ENCODE results near the gene UNC13C. TPM values are rescaled to one million over a fixed set of nuclear protein-coding genes. Genes with fewer than 3 reads are reported as not detected.

Gene UNC13C
- total and polyA plus RNA-seq, 2 of the 13 experiments (the other 11 are each of a cell fraction or from before 2014, with no cell fraction given): 0.04 TPM; not detected in 1

DNA sequence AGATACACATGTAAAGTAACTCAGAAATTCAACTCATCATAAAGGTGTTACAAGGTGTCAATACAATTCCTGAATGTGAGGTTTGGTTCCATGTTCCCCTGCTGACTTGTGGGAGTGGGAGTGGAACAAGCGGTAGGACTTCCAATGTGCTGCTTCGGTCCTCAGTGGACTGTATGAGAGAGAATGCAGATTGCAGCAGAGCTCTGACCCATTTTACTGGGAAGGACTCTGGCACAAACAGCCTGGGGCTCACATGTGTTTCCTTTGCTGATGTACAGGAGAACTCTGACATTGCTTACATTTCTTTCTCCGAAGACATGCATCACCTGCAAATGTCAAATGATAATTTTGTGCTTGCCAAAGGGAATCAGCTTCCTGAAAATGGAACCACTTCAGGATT lies 111.5 kb downstream of the UNC13C start:
- Histone ChIP-seq H3K36me3 (replicated peaks in 1 of 2; ENCODE audit: control insufficient read depth in 1 of 2, insufficient read depth in 2 of 2, low read length in 2 of 2) (no peaks in the 10 kb centered on the region), H3K27me3 (ENCODE audit: control insufficient read depth in 1 of 2, insufficient read depth in 2 of 2, low read length in 2 of 2) (peaks cover 0 to 2% of the 10 kb centered on the region in 2 experiments; a peak in 1 of 5 replicates), H3K4me3 (replicated peaks in 1 of 3; ENCODE audit: insufficient read depth in 1 of 3, low read depth in 2 of 3, low read length in 3 of 3) (no peak overlapping the region), H4K20me1 (ENCODE audit: insufficient read depth, low read length) (no peaks in the 10 kb centered on the region), H3K4me1 (ENCODE audit: insufficient read depth, low read length) (no peaks in the 10 kb centered on the region), H3K9me3 (ENCODE audit: low read length) (no peaks in the 10 kb centered on the region), H3K79me2 (ENCODE audit: insufficient read depth, low read length) (no peaks in the 10 kb centered on the region), H2AFZ (ENCODE audit: low read length) (no peak overlapping the region), H3K27ac (ENCODE audit: extremely low read length, insufficient read depth, low read length) (no peak overlapping the region), H3K9ac (ENCODE audit: insufficient read depth, low read depth, low read length) (no peak overlapping the region), H3K4me2 (ENCODE audit: low read depth, low read length) (no peak overlapping the region)
- TF ChIP-seq NR1H2 (CRISPR knock-in tag; IDR thresholded peaks at IDR 0.05; ENCODE audit: borderline replicate concordance, low read depth): no peak
- BruUV-seq (replicated peaks): no TSS peak
- ChIA-PET POLR2A (no interaction called here), CTCF (ENCODE audit: low intra/inter-chr PET ratio, low total read pairs) (no interaction called here)
- ATAC-seq: no peak
- DNase-seq (ENCODE audit: low spot score): no peak
- FAIRE-seq: no peak
- in situ Hi-C loops (cut with HindIII; ENCODE audit: extremely low pct_ligation_motif_present, low pct_unique_long_range_greater_than_20kb): loop anchor here (25.0 kb wide), 1 partner anchor 1073 kb away; no protein-coding TSS in a partner anchor
- WGBS (ENCODE audit: low lambda C conversion rate): 21% methylated on average over 3 of the region's 3 CpGs
- intact Hi-C loops (cut with micrococcal nuclease; ENCODE audit: unreplicated experiment): loop anchor here (10.0 kb wide), 2 partner anchors 545 to 1015 kb away; no protein-coding TSS in a partner anchor

DNA sequence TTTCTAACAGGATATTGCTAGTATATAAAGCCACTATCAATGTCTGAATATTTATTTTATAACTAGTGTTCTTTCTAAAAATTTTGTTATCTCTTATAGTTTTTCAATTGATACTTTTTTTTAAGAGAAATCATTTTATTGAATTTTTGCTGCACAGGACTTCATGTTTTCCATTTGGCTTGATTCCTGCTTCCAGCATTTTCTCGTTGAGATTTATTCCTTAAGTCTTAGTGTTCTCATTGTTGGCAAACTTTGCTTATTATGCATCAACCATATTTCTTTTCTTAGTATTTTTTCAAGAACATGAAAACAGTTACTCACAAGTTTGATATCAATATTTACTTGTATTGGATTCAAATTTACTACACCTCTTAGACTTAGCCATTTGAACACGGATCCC lies 113.4 kb downstream of the UNC13C start:
- Histone ChIP-seq H3K27ac (ENCODE audit: extremely low read length, insufficient read depth, low read length) (no peak overlapping the region), H3K4me2 (ENCODE audit: low read depth, low read length) (no peak overlapping the region), H3K79me2 (ENCODE audit: insufficient read depth, low read length) (no peaks in the 10 kb centered on the region), H4K20me1 (ENCODE audit: insufficient read depth, low read length) (no peaks in the 10 kb centered on the region), H3K9me3 (ENCODE audit: low read length) (no peaks in the 10 kb centered on the region), H3K4me3 (replicated peaks in 1 of 3; ENCODE audit: insufficient read depth in 1 of 3, low read depth in 2 of 3, low read length in 3 of 3) (no peak overlapping the region), H3K36me3 (replicated peaks in 1 of 2; ENCODE audit: control insufficient read depth in 1 of 2, insufficient read depth in 2 of 2, low read length in 2 of 2) (no peaks in the 10 kb centered on the region), H3K27me3 (ENCODE audit: control insufficient read depth in 1 of 2, insufficient read depth in 2 of 2, low read length in 2 of 2) (peaks cover 0 to 2% of the 10 kb centered on the region in 2 experiments; a peak in 1 of 5 replicates), H3K9ac (ENCODE audit: insufficient read depth, low read depth, low read length) (no peak overlapping the region), H2AFZ (ENCODE audit: low read length) (no peak overlapping the region), H3K4me1 (ENCODE audit: insufficient read depth, low read length) (no peaks in the 10 kb centered on the region)
- intact Hi-C loops (cut with micrococcal nuclease; ENCODE audit: unreplicated experiment) (no loop called here), in situ Hi-C loops (cut with HindIII; ENCODE audit: extremely low pct_ligation_motif_present, low pct_unique_long_range_greater_than_20kb) (loop anchor here (25.0 kb wide), 1 partner anchor 1071 kb away; no protein-coding TSS in a partner anchor)
- FAIRE-seq (no peak), DNase-seq (ENCODE audit: low spot score) (no peak), ATAC-seq (no peak)
- BruUV-seq (replicated peaks): no TSS peak
- ChIA-PET POLR2A (no interaction called here), CTCF (ENCODE audit: low intra/inter-chr PET ratio, low total read pairs) (no interaction called here)
- WGBS (ENCODE audit: low lambda C conversion rate): 0% methylated on average over 2 of the region's 2 CpGs
- TF ChIP-seq ZNF296 (CRISPR knock-in tag; conservative IDR thresholded peaks at IDR 0.05) (no peak), ZNF546 (CRISPR knock-in tag; conservative IDR thresholded peaks at IDR 0.05) (no peak), ZNF207 (IDR thresholded peaks at IDR 0.05; ENCODE audit: borderline replicate concordance) (no peak), ATF6 (CRISPR knock-in tag; conservative IDR thresholded peaks at IDR 0.05) (no peak), PHB2 (IDR thresholded peaks at IDR 0.05; ENCODE audit: partially characterized antibody) (no peak), ZNF235 (CRISPR knock-in tag; IDR thresholded peaks at IDR 0.05; ENCODE audit: borderline replicate concordance) (no peak), ZNF121 (CRISPR knock-in tag; IDR thresholded peaks at IDR 0.05) (no peak), ZNF841 (CRISPR knock-in tag; IDR thresholded peaks at IDR 0.05; ENCODE audit: borderline replicate concordance) (no peak), TIGD3 (CRISPR knock-in tag; IDR thresholded peaks at IDR 0.05; ENCODE audit: borderline replicate concordance) (no peak), HNRNPLL (IDR thresholded peaks at IDR 0.05; ENCODE audit: low read depth, low read length, poor library complexity, severe bottlenecking) (no peak), HOXA5 (CRISPR knock-in tag; IDR thresholded peaks at IDR 0.05) (no peak), ZBTB1 (CRISPR knock-in tag; IDR thresholded peaks at IDR 0.05; ENCODE audit: borderline replicate concordance) (no peak), ARNT2 (CRISPR knock-in tag; IDR thresholded peaks at IDR 0.05; ENCODE audit: low read depth) (no peak)
- TF ChIP-seq, protein P1, sequence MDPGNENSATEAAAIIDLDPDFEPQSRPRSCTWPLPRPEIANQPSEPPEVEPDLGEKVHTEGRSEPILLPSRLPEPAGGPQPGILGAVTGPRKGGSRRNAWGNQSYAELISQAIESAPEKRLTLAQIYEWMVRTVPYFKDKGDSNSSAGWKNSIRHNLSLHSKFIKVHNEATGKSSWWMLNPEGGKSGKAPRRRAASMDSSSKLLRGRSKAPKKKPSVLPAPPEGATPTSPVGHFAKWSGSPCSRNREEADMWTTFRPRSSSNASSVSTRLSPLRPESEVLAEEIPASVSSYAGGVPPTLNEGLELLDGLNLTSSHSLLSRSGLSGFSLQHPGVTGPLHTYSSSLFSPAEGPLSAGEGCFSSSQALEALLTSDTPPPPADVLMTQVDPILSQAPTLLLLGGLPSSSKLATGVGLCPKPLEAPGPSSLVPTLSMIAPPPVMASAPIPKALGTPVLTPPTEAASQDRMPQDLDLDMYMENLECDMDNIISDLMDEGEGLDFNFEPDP (CRISPR knock-in tag; conservative IDR thresholded peaks at IDR 0.05): no peak
